NCI-H748 (cell line): ENCODE measurements around the gene SSR1.
"Not testable (repeated sequence)": the region's sequence is repeated elsewhere in the genome, so short reads cannot be mapped to it uniquely, and the experiment has no call there.

Experiments used
- DNase-seq: peaks from one replicate; lab custom pipeline; 2025; ENCODE audit not compliant: unreplicated experiment; lab: John Stamatoyannopoulos, UW

The SSR1 gene

GRCh38 chr6:7319406-7319805, 6.4 kb upstream of the SSR1 start:
- not testable (repeated sequence) for DNase-seq

GRCh38 chr6:7317538-7317937, 4.5 kb upstream of the SSR1 start:
- DNase-seq = no peak

- no peak for DNase-seq
Observed at GRCh38 chr6:7316658-7317533, 3.9 kb upstream of the SSR1 start.

- no peak for DNase-seq
Observed at GRCh38 chr6:7315948-7316365, 3.0 kb upstream of the SSR1 start.

- DNase-seq = not testable (repeated sequence)
Observed at GRCh38 chr6:7315087-7315947, 2.3 kb upstream of the SSR1 start.

- no peak for DNase-seq
Observed at GRCh38 chr6:7314414-7314813, 1.4 kb upstream of the SSR1 start.

GRCh38 chr6:7313505-7314165, 636 bp upstream of the SSR1 start:
- no peak for DNase-seq

DNA sequence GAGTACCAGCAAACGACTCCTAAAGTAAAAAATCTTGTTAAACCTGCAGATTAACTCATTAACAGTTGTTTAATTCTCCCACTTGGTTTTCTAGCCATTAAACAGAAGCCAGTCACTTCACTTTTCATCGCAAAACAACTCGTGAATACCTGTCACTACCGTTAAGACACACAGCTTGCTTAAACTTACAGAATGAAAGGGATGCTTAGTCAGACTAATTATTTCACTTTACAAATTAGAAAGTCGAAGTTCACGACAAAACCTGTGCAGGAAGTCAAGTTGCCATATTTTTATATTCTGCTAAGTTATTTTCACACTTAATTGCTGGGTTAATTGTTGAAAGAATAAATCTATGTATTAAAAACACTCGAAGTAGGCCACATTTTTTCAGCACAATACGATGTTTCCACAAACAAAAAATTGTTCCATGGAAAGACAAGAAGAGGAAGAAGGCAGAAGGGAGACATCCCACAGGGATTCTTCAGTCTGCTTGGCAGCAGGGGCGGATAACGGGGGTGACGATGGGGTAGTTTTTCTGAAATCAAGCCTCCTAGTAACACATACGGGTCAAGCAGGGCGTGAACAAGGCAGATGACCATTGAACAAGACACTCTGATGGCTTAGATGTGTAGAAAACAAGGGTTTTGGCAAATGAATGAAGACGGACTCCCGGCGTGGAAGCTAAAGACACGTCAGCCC, 933 bp downstream of the SSR1 start:
- no peak for DNase-seq

DNA sequence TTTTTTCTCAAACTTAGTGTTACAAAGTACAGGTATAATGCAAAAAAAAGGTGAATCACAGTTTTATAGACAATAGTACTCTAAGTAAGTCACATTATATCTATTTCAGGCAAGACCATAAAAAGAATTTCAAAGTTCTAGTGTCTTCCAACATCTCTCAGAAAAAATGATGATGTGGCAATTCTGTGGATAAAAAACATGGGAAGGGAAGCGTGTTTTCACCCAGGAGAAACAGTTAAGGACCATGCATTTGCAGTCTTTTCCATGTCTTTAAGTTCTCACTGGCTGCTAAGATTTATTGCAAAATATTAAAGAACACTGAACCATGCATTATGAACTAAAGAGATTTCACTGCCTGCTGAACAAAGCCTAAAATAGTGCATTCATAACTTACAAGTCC, 1.8 kb downstream of the SSR1 start:
- DNase-seq = no peak

- DNase-seq = no peak
Observed at GRCh38 chr6:7309050-7309449, 3.9 kb downstream of the SSR1 start.

GRCh38 chr6:7307533-7307932, 5.5 kb downstream of the SSR1 start:
- no peak for DNase-seq

DNA sequence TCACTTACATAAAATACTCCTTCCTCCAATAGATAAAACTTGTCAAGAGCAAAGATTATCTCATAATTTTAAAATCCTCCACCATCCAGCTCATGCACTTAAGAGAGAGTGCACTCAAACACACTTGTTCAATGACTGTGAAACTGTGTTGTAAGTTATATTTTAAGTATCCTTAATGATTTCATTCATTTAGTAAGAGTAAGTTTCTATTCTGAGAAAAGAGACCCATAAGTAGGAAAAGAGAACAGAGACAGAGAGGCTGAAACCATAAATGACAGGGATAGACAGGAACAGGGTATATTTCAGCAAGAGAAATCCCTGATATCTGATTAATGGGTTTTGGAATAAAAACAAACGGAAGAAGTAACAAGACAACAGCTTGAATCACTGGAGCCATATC, 8.2 kb downstream of the SSR1 start:
- no peak for DNase-seq

- DNase-seq = no peak
Observed at GRCh38 chr6:7301702-7302101, 11.3 kb downstream of the SSR1 start.

GRCh38 chr6:7300926-7301325, 12.1 kb downstream of the SSR1 start:
- DNase-seq = no peak

GRCh38 chr6:7298113-7298512, 14.9 kb downstream of the SSR1 start:
- no peak for DNase-seq

DNA sequence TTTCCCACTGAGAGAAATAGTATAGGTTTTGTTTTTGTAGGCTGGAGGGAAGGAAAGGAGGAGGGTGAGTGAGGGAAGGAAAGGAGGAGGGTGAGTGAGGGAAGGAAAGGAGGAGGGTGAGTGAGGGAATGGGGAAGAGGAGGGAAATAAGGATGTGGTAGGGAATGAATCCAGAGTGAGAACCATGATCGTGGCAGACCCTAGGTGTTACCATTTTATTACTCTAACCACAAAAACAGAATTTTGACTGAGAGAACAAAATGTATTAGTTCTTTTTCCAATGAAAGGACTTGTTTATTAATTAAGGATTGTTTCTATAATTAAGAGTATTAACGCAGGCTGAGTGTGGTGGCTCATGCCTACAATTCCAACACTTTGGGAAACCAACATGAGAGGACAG, 16.4 kb downstream of the SSR1 start:
- no peak for DNase-seq

- no peak for DNase-seq
Observed at GRCh38 chr6:7295916-7296315, 17.1 kb downstream of the SSR1 start.

- no peak for DNase-seq
Observed at GRCh38 chr6:7292596-7293255, 20.3 kb downstream of the SSR1 start.

DNA sequence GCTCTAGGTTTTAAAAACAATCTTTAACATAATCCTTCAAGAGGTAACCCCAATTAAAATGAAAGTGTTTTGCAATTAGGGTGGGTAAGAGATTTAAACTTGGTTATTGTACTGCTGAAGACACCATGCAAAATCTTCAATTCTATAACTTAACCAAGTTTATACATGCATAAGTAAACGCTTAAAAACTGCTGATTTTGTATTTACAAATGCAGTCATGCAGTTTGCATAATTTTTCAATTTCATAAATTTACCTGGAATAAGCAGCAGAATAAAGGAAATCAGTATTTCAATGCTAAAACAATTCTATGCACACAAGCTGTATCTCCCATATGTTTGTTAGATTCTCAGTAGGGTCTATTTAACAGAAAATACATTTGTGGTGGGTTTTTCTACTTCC, 22.9 kb downstream of the SSR1 start:
- no peak for DNase-seq

DNA sequence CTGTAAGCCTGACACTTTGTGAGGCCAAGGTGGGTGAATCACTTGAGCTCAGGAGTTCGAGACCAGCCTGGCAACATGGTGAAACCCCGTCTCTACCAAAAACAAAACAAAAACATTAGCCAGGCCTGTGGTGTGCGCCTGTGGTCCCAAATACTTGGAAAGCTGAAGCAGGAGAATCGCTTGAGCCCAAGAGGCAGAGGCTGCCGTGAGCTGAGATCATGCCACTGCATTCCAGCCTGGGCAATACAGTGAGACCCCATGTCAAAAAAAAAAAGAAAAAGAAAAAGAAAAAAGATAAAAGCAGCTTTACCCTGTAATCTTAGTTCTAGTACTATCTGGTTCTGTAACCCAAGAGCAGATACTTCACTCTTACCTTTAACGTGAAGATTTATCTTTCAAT, 27.6 kb downstream of the SSR1 start:
- no peak for DNase-seq
